NCI-H128 (cell line): ENCODE data around the gene NTN1.
"Not testable (repeated sequence)": the region's sequence is repeated elsewhere in the genome, so short reads cannot be mapped to it uniquely, and the experiment has no call there.

Experiments
- DNase-seq: peaks from one replicate; lab custom pipeline; 2025; ENCODE audit not compliant: unreplicated experiment; lab: John Stamatoyannopoulos, UW

Gene NTN1

DNA sequence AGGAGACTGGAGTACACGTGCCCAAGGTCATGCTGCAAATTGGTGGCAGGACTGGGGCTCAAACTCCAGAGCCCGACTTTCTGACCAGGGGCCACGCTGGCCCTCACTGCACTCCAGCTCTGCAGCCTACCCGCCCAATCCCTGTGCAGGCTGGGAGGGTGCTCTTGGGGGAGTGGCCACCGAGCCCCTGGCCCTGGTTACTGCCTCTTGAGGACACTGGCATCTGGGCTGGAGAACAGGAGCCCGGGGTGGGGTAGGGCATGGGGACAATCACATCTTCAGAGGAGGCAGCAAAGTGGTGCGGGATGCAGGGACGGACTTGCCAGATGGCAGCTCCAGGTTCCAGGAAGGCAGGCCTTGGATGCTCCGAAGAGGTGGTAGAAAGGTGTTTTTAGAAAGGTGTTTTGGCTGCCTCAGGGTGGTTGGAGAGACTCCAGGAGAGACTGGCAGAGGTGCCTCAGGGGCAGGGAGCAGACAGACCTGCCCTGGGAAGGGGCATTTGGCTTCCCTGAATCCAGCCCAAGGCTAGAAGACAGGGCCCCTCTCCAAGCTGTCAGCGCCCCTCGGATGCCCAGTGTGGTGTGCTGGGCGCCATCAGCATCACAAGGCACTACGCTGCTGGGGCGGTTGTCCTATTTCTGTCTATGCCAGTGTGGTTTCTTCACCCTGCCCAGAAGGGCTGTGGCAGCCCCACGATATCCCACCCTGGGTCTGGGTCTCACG, 220.6 kb downstream of the NTN1 start:
- no peak for DNase-seq

DNA sequence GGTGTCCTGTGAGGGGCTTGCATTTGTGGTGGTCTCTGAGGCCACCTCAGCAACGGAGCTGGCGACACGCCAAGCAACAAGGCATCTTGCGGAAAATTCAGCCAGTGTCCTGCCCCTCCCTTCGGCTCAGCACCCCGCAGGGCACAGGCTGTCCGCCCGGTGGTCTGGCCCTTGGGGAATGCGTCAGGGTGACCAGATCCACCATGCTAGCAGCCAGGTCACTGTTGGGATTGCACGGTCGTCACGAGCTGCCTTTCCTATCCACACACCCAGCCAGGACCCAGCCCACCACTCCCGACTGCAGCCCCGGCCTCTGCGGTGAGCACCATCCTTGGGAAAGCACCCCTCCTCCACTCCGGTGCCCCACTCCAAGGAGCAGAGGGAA, 221.2 kb downstream of the NTN1 start:
- DNase-seq, result no peak

DNA sequence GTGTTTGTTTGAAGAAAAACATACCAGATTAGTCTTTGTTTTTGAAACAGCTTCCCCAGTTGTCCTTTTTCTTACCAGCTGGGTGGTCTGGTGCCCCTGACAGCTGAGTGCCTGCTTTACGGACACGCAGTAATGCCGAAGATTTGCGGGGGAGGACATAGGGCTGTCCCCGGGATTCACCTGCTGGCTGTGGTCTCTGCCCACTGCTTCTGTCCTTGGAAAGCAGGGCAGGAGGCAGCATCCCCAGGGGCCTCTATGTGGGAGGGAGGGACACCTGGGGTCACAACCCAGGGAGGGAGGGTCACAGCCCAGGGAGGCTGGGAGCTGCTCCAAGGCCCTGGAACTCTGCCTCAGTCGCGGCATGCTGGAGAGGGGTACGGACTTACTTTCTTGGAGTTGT, 221.7 kb downstream of the NTN1 start:
- no peak for DNase-seq

DNA sequence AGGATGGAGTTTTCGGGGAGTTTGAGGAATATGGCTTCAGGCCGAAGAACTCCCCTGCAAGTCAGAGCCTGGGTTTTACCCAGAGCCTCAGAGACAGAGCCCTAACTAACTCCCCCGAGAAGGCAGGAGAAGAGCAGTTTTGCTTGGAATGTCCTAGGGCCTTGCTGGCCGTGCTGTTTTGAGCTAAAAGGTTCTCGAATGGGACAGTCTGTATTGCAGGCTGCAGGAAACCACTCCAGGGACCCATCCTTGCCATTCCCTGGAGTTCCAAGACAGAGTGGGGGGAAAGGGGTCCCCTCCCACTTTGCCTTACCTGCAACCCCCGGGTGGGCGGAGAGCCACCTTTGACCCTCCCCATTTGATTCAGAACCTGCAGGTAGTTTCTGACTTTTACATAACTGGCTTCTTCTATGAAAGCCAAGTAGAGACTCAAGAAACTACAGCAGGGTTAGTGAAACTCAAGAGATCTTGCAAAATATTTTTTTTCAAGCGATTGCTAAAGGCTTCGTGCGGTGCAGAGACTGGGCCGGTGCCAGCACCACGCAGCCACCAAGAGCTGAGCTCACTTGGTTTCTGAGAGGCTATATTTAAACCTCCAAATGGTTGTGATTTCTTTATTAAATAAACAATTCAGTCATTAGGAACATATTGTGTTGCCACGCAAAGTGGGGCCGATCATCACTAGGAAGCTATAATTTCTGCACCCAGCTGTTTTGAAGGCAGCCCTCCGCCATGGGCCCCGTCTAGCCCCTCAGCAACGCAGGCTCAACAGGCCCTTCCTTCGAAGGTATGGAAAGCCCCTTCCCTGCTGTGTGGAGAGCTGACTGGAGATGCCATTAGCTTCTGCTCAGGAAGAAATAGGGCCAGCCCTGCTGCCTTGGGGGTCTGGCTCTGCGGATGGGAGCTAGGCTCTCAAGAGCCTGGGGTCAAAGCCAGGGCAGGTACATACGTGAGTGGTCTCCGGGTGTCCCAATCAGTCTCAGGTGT, 223.0 kb downstream of the NTN1 start:
- DNase-seq, result no peak

DNA sequence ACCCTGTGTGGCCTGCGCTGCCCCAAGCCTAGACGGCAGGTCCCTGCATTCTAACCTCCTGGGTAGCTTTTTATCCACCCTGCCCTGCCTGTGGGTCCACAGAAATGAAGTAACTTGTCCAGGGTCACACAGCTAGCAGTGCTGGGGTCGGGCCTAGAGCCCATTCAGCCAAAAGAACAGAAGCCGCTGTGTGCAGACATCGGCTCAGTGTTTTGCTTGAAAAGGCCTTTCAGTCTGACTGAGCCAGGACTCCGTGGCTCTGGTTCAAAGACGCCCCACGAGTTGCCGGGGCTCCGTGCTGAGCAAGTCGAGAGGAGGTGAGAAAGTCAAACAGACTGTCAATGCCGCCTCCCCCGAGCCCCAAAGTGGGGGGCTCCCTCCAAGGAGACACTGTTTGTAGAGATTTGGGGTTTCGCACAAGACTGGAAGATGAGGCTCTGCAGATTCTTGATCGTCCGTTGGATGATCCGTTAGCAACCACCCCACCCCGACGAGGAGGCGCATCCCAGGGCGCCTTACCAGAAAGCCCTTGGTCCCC, 226.2 kb downstream of the NTN1 start:
- DNase-seq, result no peak

DNA sequence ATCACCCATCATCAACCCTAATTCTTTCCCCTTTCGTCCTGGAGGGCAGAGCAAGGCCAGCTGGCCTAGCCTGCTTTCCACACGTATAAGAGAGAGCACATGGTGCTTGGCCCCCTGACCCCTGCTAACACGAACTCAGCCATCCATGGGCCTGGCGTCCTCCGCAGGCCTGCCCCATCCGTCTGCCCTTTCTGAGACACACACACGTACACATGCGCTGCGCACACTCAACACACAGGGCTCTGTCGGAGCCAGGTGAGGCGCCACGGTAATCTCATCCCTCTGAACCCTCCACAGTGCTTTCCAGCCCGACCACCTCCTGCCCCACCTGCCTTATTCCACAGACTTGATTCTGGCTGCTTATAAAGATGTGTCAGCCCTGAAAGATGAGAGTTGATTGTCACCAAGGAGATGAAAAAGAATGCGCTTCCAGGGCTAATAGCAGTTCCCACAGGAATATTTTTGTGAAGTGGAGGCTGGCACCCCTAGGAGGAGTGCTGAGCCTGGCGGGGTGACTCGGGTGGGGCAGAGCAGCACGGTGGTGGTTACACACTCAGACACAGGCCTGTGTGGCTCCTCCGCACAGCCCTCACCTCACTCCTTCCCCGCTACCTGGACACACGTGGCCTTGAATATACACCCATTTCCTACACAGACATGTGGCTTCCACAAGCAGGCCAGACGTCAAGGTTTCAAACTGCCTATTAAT, 228.1 kb downstream of the NTN1 start:
- DNase-seq, result no peak

DNA sequence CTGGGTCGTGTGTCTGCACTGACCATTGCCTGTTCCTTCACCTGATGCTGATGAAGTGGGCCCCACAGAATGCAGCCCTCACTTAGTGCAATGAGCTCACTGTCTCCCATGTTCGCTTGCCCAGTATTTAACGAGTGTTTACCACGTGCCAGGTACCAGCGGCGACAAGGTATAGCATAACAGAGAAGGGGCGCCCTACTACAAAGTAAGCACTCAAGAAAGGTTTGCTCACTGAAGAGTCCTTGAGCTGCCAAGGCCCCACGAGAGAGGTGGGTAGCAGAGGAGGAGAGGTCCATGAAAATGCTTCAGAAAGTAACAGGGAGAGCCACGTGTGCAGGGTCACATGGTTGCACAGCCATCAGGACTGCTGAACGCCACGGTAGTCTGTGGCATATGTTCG, 230.0 kb downstream of the NTN1 start:
- no peak for DNase-seq

DNA sequence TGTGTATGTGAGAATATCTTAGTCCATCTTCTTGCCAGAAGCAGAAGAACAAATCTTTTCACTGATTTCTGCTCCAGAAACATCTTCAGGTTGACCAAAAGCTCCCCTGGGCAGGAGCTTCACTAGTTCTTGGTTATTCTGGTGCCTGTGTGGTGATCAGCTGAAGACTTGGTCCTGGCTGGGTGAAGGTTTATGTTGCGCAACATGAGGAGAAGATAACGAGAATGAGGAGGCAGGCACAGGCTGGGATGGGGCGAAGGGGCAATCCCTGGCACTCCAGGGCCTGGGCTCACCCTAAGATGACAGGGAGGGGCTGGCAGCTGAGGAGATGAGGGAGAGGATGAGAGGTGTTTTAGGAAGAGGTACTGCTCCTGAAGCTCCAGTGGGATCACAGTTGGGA, 232.0 kb downstream of the NTN1 start:
- DNase-seq, result no peak

DNA sequence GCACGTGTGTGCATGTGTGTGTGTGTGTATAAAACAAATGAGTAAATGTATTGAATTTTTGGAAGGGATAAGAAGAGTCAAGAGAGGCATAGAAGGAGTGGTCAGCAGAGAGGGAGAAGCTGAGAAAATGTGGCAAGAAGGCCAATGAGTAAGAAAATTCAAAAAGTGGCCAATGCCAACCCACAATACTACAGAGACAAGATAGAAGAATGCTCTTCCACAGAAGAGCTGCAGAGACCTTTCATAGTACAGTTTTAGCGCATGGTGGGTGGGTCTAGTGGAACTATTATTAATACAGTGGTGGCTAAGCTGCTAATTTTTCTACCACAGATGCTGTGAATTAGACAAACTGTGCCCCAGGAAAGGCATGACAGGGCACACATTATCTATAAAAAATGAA, 233.5 kb downstream of the NTN1 start:
- DNase-seq, result no peak

DNA sequence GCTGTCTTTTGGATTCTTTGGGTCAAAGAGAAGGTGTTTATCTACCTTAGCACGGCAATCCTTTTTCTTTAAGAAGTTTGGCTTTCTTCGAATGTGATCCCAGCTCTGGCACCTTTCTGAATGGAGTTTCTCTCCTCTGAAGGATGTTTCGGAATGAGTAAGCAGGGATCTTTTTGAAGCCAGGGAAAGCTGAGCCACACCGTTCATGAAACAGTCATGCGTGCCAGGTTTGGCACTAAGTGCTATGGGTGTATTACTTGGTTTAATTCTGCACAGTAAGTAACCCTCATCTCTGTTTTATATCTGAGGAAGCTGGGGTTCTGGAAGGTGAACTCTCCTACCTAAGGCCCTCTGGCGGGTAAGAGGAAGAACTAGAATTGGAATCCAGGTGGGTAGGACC, 234.5 kb downstream of the NTN1 start:
- no peak for DNase-seq

DNA sequence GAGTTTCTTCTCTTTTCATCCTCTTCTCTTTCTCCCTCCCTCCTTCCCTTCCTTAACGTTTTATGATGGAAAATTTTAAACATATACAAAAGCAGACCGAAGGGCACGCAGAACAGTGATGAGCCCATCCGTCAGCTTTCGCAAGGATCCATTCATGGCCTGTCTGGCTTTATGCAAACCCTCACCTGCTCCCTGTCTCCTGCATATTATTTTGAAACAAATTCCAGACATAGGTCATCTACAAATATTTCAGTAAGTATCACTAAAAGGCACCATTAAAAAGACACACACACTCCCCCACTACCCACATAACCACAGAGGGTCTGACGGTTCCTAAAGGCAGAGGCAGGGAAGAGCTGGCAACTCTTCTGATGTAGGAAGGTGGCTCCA, 235.0 kb downstream of the NTN1 start:
- no peak for DNase-seq

DNA sequence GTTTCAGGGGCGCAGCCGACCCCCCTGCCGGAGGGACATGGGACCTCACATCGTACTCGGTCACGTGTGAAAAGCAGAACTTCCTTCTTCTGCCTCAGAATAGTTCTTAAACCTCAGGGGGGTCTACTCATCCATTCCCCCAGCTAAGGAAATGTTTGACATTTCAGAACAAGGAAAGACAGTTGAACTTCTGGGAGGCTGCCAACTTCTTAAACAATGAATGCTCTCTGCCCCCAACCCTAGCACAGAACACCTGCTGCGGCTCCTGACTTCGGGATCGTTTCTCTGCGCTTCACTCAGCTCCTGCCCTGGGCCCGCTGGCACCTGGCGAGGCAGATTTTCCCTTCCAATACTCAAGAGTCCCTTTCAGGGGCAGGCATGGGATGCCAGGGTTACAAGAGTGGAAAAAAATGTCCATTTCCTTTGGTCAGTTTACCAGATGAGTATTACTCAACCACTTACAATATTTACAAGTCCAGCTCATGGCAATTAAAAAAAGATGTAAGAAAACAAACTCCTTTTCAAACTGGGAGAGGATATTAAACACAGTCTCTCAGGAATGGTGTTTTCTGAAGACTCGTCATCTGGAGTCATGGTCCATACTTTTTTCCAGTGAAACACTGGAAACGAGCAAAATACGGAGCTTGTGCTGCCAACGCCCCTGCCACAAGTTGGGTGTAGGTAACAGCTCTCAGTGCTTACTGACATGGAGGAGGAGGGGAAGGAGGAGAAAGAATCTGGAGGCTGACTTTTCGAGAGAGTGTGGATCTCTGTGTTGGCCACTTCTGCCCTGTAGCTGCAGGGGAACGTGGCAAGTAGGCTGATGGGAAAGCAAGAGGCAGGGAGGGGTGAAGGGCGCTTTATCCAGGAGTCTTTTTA, 235.7 kb downstream of the NTN1 start:
- no peak for DNase-seq

DNA sequence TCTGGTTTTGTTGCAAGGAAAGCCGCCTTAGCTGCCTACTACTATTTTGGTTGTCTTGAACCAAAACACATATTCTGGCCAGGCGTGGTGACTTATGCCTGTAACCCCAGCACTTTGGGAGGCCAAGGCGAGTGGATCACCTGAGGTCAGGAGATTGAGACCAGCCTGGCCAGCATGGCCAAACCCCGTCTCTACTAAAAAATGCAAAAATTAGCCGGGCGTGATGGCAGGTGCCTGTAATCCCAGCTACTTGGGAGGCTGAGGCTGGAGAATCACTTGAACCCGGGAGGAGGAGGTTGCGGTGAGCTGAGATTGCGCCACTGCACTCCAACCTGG, 236.3 kb downstream of the NTN1 start:
- DNase-seq, result not testable (repeated sequence)

DNA sequence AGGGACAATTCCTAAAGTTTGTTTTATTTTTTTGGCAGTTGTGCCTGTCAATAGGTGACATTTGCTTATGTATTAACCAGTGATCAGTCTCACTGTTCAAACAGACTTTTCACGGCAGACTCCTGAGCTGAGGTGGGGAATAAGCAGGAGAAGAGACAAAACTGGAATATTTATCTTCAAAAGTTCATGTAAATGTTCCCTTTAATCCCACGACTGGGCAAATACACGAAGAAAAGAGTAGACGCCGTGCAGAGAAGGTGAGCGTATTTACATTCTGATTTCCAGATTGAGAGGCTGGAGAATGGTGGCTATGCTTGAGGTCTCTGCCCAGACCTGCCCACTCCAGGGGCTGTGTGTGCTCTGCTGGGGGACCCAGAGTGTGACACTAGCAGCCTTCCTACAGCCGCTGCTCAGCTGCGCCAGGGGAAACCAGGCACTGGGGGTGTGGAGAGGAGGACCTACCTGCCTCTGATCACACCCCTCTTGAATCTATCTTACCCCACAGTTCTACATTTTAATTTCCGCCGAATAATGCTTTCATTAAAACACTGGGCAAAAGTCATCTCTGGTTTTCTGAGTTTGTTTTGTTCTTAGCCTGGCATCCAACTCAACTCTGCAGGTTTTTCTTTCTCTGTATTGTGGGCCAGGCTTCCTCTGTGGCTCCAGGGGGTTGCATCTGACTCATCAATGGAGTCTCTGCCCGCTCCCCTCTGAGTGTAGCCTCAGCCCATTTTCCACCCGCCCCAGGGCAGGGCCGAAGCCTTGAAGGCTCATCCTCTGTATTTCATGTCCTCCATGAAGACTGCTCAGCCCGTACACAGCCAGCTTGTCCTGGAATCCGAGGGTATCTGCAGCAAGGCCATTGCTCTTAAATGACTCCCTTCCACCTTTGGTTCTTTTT, 237.1 kb downstream of the NTN1 start:
- no peak for DNase-seq

DNA sequence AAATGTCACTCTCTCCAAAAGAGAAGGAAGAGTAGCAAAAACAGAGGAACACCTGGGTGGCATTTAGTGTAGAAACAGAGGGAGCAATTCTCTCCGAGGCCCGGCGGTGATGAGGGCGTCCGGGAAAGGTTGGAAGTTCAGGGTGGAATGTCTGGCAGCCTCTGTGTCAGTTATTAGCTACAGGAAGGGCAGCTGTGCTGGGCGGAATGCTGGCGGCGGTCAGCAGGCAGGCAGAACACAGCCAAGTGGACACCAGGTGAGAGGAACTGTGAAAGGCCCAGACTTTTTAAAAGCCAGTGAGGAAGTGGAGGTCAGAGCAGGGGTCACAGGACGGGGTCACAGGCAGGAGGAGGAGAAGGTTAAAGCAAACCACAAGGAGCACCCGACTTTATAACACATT, 238.1 kb downstream of the NTN1 start:
- DNase-seq, result no peak

DNA sequence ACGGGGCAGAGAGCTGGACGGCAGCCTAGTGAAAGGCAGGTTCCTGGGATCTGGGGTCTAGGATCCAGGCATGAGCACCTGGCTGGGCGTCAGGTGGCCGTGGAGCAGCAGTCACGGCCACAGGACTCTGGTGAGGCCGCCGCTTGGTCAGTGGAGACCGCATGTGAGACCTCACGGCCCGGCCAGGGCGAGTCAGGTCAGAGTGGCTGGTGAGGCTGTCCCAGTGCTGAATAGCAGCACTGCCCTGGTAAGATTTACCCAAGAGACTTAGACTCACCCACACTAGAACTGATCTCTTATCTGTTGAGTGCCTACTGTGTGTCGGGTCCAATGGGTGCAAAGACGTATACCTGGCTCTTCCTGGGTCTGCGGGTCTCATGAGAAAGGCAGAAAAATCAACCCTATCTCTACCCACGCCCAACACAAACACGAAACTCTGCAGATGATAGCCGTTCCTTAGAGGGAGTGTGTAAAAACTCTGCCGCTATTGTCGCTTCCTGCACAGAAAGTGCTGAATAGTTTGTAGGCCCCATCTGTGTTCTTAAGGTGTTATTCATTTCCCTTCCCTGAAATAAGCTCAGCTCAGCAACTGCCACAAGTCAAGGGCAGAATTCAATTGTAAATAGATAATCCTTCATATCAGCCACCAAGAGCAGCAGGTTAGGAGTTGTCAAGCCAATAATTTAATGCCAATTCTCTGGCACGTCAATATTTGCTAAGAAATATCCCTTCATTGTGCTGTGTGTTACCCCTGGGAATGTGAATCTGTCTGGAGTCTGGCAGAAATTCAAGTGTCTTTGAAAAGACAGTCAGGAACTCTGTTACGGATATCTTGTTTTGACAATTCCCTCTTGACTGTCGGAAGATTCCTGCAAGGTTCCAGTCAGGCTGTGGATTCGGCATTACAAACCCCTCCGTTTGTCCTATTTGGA, 240.0 kb downstream of the NTN1 start:
- no peak for DNase-seq

DNA sequence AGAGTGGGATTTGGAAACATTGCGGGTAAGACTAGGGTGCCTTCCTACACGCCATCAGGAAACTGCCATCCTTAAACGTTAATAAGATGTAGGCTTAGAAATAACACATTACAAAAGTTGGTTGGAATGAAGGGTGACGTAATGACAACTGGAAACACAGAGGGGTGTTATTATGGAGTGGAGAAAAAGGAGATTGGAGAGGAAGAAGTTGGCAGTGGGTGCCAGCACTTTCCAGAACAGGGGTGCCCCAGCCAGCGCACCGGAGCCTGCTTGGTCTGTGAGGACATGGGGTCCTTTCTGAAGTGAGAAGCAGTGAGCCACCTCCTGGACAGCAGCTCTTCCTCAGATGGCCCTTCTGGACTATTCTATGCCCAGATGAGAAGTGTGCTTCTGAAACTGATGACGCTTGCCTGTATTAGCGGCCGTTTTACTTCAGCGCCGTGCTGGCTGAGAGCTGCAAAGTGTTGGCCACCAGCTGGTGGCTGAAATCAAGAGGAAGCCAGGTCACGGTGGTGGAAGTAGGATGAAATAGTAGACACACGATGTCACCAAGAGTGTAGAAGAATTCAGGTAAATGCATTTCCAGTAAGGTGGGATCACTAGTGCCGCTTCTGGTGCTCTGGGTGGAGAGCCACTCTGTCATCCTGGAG, 244.8 kb downstream of the NTN1 start:
- no peak for DNase-seq

DNA sequence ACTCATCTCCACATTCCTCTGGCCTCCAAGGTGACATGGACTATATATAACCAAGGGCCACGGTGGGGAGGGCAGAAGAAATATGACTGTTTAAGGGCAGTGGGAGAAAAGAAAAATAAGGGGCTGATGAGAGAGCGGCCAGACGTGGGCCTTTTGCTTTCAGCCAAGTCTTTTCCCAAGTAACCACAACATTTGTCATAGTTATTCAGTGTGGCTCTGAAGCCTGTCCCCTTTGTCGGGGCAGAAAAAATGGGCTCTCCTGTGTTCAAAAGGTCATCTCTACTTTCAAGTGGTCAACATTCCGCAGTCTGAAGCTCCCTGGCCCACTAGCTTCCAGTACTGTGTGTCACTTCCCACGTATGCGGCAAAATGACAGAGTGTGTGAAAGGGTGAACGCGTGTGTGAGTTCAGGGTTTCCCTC, 245.4 kb downstream of the NTN1 start:
- no peak for DNase-seq
